Panc1 (cell line): ENCODE results near the gene GOLGA6C.
"Not testable (repeated sequence)": the region's sequence is repeated elsewhere in the genome, so short reads cannot be mapped to it uniquely, and the experiment has no call there.

ENCODE experiments used
- CTCF ChIP-seq: fragments of 450-650 bp; IDR thresholded peaks from 2 replicates; pipeline ENCODE4 v1.5.1; 2017; ENCODE audit warnings: mild to moderate bottlenecking
- POLR2AphosphoS5 ChIP-seq: IDR thresholded peaks from 2 replicates; pipeline ENCODE4 v1.6.1; 2012; ENCODE audit warnings: mild to moderate bottlenecking, low read depth, low read length, moderate library complexity
- REST ChIP-seq, 2 experiments: IDR thresholded peaks; 2 replicates each; pipeline ENCODE4 v1.6.1; 2011 to 2012; ENCODE audit warnings: low read depth in 2 of 2, control low read depth in 1 of 2, low read length in 1 of 2, mild to moderate bottlenecking in 1 of 2, moderate library complexity in 1 of 2; ENCODE audit not compliant: insufficient read depth in 1 of 2
- SIN3A ChIP-seq: IDR thresholded peaks from 2 replicates; pipeline ENCODE4 v1.6.1; 2012; ENCODE audit warnings: low read depth, mild to moderate bottlenecking, low read length, moderate library complexity, borderline replicate concordance; ENCODE audit not compliant: insufficient read depth
- TCF7L2 ChIP-seq: IDR thresholded peaks from 2 replicates; pipeline ENCODE4 v1.6.1; 2011; ENCODE audit warnings: mild to moderate bottlenecking, low read depth, low read length, inconsistent platforms

DNA sequence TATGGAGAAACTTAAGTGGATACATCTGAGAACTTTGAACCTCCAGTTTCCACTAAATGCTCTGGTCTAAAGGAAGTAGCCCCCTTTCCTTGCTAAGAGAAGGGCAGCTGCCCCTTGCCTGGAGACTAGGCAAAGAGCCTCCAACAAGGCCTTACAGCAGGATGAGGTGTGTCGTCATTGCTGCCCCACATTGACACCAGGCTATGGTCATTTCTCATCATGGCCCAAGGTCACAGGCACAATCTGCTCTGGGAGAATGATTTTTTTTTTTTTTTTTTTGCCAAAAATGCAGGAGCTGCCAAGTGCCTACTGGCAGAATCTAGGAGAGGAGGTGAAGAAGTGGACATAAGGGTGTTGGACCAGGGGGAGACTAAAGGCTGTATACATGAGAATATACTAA is 12.4 kb upstream of the GOLGA6C start:
- not testable (repeated sequence) for TF ChIP-seq TCF7L2; CTCF; REST (IDR thresholded peaks at IDR 0.05; ENCODE audit: insufficient read depth in 1 of 2, low read depth in 2 of 2, low read length in 1 of 2); POLR2AphosphoS5; SIN3A
